ENCODE data around the gene POFUT1. TPM values are rescaled to one million over a fixed set of nuclear protein-coding genes. Genes with fewer than 3 reads are reported as not detected.

The POFUT1 gene
- total RNA-seq, 4 donors from 2014 or later: 22.8 to 39.9 (median 31.4) TPM

- no peak for TF ChIP-seq CTCF (IDR thresholded peaks at IDR 0.05; ENCODE audit: low read depth)
Observed at GRCh38 chr20:32263398-32263954, 55.8 kb downstream of the POFUT1 start.

- no peak for TF ChIP-seq CTCF (IDR thresholded peaks at IDR 0.05; ENCODE audit: low read depth)
Observed at GRCh38 chr20:32271620-32272019, 63.9 kb downstream of the POFUT1 start.

GRCh38 chr20:32274359-32274758 is 66.7 kb downstream of the POFUT1 start:
- TF ChIP-seq CTCF (IDR thresholded peaks at IDR 0.05; ENCODE audit: low read depth): no peak

- TF ChIP-seq CTCF (IDR thresholded peaks at IDR 0.05; ENCODE audit: low read depth): no peak
Observed at GRCh38 chr20:32277361-32278198, 69.9 kb downstream of the POFUT1 start, which contains the start of gene KIF3B. Gene KIF3B, plus strand, starts transcription at chr20:32277651. Its CDS starts 32,127 bp downstream, at chr20:32309778.

GRCh38 chr20:32278199-32278643 is 70.5 kb downstream of the POFUT1 start:
- no peak for TF ChIP-seq CTCF (IDR thresholded peaks at IDR 0.05; ENCODE audit: low read depth)

- no peak for TF ChIP-seq CTCF (IDR thresholded peaks at IDR 0.05; ENCODE audit: low read depth)
Observed at GRCh38 chr20:32281711-32282110, 74.0 kb downstream of the POFUT1 start.

- TF ChIP-seq CTCF (IDR thresholded peaks at IDR 0.05; ENCODE audit: low read depth): no peak
Observed at GRCh38 chr20:32282461-32282860, 74.8 kb downstream of the POFUT1 start.
